ENCODE results near the gene SPTBN1. TPM values are rescaled to one million over a fixed set of nuclear protein-coding genes. Genes with fewer than 3 reads are reported as not detected.
A peak's percentile ranks its signal among the peaks of the same experiment; 100 is the strongest.

The SPTBN1 gene
- total RNA-seq, 2 experiments from 2014 or later = 132 to 183 TPM

- Histone ChIP-seq H2AFZ (ENCODE audit: low read length) (no peak overlapping the region), H3K36me3 (ENCODE audit: insufficient read depth, low read length) (peaks cover 5% of the 10 kb centered on the region; the same call in 1 of the 2 replicates), H3K9me3 (ENCODE audit: low read length) (no peaks in the 10 kb centered on the region), H4K20me1 (ENCODE audit: insufficient read depth, low read length) (0 out of 2 replicates have a peak, but pooled peaks cover 3% of the 10 kb centered on the region), H3K27ac (ENCODE audit: low read depth, low read length, poor library complexity, severe bottlenecking) (peak overlapping the region; percentile 79), H3K79me2 (ENCODE audit: insufficient read depth, low read depth, low read length) (peaks cover 76% of the 10 kb centered on the region), H3K9me2 (ENCODE audit: insufficient read depth, low read length) (no peaks in the 10 kb centered on the region), H3K4me2 (ENCODE audit: low read length) (peak overlapping the region; percentile 84), H3K4me3 (ENCODE audit: low read depth, low read length, poor library complexity, severe bottlenecking) (peak overlapping the region; percentile 85), H3K4me1 (ENCODE audit: insufficient read depth, low read length, poor library complexity, severe bottlenecking) (peaks cover 59% of the 10 kb centered on the region)
- POLR2A ChIA-PET = interaction anchor here (0.7 to 3.7 kb wide), 8 partner anchors 10 to 590 kb away, joined by 3 to 56 read pairs (median 8); partner anchors contain the start of gene PSME4
- CTCF ChIA-PET (ENCODE audit: unreplicated experiment) = no interaction called here
- no peak for DNase-seq (ENCODE audit: low spot score)
- TF ChIP-seq EZH2phosphoT487 (IDR thresholded peaks at IDR 0.05; ENCODE audit: borderline replicate concordance, low read depth, low read length) = no peak
- no peak for TF ChIP-seq CTCF (conservative IDR thresholded peaks at IDR 0.05; ENCODE audit: low read length)
- BruUV-seq (replicated peaks) = no TSS peak
- intact Hi-C loops (cut with micrococcal nuclease; ENCODE audit: unreplicated experiment) = loop anchor here (1.0 kb wide), 1 partner anchor 8 kb away; no protein-coding TSS in a partner anchor
Observed at GRCh38 chr2:54561010-54561409, 104.9 kb downstream of the SPTBN1 start.

GRCh38 chr2:54564439-54564838 is 108.3 kb downstream of the SPTBN1 start:
- no TSS peak for BruUV-seq (replicated peaks)
- ChIA-PET CTCF (ENCODE audit: unreplicated experiment) (no interaction called here), POLR2A (interaction anchor here (1.2 to 3.0 kb wide), 2 partner anchors 12 to 15 kb away, joined by 3 to 15 read pairs; no protein-coding TSS in a partner anchor)
- Histone ChIP-seq H3K4me3 (ENCODE audit: low read depth, low read length, poor library complexity, severe bottlenecking) (no peak overlapping the region), H3K4me1 (ENCODE audit: insufficient read depth, low read length, poor library complexity, severe bottlenecking) (peaks cover 74% of the 10 kb centered on the region), H3K4me2 (ENCODE audit: low read length) (peak overlapping the region; percentile 3; the same call in 1 of the 2 replicates), H3K9me2 (ENCODE audit: insufficient read depth, low read length) (no peaks in the 10 kb centered on the region), H3K27ac (ENCODE audit: low read depth, low read length, poor library complexity, severe bottlenecking) (no peak overlapping the region), H3K36me3 (ENCODE audit: insufficient read depth, low read length) (peaks cover 8% of the 10 kb centered on the region; the same call in 1 of the 2 replicates), H3K79me2 (ENCODE audit: insufficient read depth, low read depth, low read length) (peaks cover 100% of the 10 kb centered on the region), H2AFZ (ENCODE audit: low read length) (no peak overlapping the region), H4K20me1 (ENCODE audit: insufficient read depth, low read length) (0 out of 2 replicates have a peak, but pooled peaks cover 3% of the 10 kb centered on the region), H3K9me3 (ENCODE audit: low read length) (no peaks in the 10 kb centered on the region)
- intact Hi-C loops (cut with micrococcal nuclease; ENCODE audit: unreplicated experiment) = no loop called here
- DNase-seq (ENCODE audit: low spot score) = no peak
- TF ChIP-seq EZH2phosphoT487 (IDR thresholded peaks at IDR 0.05; ENCODE audit: borderline replicate concordance, low read depth, low read length) (no peak), CTCF (conservative IDR thresholded peaks at IDR 0.05; ENCODE audit: low read length) (no peak)

GRCh38 chr2:54565551-54565950 is 109.4 kb downstream of the SPTBN1 start:
- no peak overlapping the region for H3K27ac ChIP-seq (ENCODE audit: low read depth, low read length, poor library complexity, severe bottlenecking)
- TF ChIP-seq CTCF (conservative IDR thresholded peaks at IDR 0.05; ENCODE audit: low read length) (no peak), EZH2phosphoT487 (IDR thresholded peaks at IDR 0.05; ENCODE audit: borderline replicate concordance, low read depth, low read length) (no peak)
- H2AFZ ChIP-seq (ENCODE audit: low read length) = no peak overlapping the region
- no peak overlapping the region for H3K4me2 ChIP-seq (ENCODE audit: low read length)
- intact Hi-C loops (cut with micrococcal nuclease; ENCODE audit: unreplicated experiment) = no loop called here
- POLR2A ChIA-PET = interaction anchor here (0.6 to 1.7 kb wide), 7 partner anchors 15 to 660 kb away, joined by 3 to 11 read pairs (median 4); no protein-coding TSS in a partner anchor
- H3K9me3 ChIP-seq (ENCODE audit: low read length) = no peaks in the 10 kb centered on the region
- BruUV-seq (replicated peaks) = no TSS peak
- no peak overlapping the region for H3K4me3 ChIP-seq (ENCODE audit: low read depth, low read length, poor library complexity, severe bottlenecking)
- no peak for DNase-seq (ENCODE audit: low spot score)
- 0 out of 2 replicates have a peak, but pooled peaks cover 3% of the 10 kb centered on the region for H4K20me1 ChIP-seq (ENCODE audit: insufficient read depth, low read length)
- CTCF ChIA-PET (ENCODE audit: unreplicated experiment) = no interaction called here
- H3K4me1 ChIP-seq (ENCODE audit: insufficient read depth, low read length, poor library complexity, severe bottlenecking) = peaks cover 85% of the 10 kb centered on the region
- H3K79me2 ChIP-seq (ENCODE audit: insufficient read depth, low read depth, low read length) = peaks cover 100% of the 10 kb centered on the region
- H3K9me2 ChIP-seq (ENCODE audit: insufficient read depth, low read length) = no peaks in the 10 kb centered on the region
- H3K36me3 ChIP-seq (ENCODE audit: insufficient read depth, low read length) = peaks cover 8% of the 10 kb centered on the region; the same call in 1 of the 2 replicates

Measured in OCI-LY7 (cell line).